HG03457 (cell line): Measurements from ENCODE around the gene SP6.

Experiments used
- ATAC-seq: cut with Tn5 transposase; IDR thresholded peaks from one replicate; pipeline ENCODE4 v1.9.1; 2021; ENCODE audit warnings: moderate number of reproducible peaks; ENCODE audit not compliant: unreplicated experiment

Gene SP6

DNA sequence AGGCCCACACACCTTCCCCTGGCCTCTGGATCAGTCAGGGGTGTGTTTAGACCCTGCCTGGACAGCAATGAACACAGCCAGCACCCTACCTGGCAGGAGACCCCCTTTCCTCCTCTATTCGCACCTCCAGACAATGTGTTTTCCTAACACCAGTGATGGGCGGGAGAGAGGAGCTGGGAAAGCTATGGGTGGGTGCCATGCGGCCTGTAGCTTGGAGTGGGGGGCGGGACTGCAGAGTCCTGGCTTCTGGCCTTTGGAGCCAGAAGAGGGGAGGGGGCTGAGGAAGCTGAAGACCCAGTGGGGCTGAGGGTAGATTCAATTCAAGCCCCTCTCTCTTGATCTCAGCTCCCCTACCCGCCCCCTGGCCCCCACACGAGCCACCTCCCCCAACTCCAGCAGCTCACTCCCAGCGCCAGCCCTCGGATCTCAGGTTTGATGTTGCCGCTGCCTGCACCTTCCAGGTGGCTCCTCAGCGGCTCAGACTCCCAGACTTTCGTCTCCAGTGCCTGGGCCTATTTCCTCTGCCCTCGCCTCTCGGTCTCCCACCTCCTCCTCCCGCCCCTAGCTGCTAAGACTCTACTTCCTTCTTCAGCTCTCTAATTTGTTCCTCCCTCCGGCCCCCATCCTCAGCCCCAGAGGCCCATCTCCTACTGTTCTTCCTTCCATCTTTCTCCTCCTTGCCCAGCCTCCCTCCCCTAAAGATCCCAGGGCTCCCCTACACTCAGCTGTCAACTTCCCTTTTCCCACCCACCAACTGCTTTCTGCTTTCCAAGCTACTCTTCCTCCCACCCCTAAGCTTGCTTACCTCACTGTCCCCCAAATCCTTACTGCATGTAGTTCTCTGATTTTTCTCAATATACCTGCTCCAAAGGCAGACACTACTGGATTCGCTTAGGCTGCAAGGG is 6.8 kb upstream of the SP6 start:
- no peak for ATAC-seq

DNA sequence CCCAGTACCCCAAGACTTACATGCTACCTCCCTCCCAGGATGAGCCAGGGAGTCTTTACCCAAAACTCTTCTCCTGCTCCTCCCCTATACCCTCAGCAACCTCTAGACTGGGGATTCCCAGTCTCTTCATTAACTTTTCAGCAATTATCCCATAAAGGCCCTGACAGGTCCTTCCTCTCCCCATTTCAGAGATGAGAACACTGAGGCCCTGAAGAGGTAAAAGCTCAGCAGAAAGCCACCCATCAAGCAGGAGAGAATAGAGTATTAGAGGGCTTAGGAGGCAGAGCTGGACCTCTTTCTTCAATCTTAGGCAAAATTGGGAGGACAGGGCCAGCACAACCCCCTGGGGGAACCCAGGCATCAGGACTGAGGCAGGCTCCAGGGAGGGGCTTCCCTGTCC is 5.9 kb upstream of the SP6 start:
- no peak for ATAC-seq

DNA sequence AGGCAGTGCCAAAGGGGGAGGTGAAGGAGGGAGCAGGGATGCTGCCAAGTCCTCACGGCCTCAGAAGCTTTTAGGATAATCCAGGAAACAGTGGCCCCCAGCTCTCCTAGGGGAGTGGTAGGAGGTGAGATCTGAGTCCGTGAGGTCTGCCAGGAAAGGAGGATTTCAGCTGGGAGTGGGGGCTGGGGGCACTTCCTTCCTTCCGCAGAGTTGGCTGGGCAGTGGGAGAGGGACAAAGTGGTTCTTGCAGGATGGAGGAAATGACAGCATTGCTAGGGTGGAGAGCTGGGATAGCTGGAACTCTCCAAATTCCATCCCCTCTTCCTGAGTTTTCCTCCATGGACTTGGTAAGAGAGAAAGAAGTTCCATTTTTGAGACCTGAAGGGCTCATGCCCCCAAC is 4.8 kb upstream of the SP6 start:
- ATAC-seq = no peak

DNA sequence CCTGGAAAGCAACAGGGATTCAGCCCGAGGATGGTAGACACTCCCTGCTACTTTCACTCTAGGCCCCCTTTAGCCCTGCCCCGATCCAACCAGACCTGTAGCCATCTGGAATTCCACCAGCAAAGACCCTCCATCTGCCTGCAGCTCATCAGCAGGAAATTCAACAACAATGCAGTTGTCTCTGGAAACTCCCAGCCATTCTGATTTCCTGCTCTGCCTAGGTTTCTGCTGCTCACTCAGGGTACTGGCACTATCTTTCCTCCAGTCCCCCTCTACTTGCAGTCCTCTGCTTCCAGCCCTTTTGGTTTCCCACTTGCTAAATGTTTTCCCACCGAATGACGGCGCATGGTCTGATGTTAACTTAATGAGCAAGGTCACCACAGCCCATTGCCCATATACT is 2.7 kb upstream of the SP6 start:
- no peak for ATAC-seq

DNA sequence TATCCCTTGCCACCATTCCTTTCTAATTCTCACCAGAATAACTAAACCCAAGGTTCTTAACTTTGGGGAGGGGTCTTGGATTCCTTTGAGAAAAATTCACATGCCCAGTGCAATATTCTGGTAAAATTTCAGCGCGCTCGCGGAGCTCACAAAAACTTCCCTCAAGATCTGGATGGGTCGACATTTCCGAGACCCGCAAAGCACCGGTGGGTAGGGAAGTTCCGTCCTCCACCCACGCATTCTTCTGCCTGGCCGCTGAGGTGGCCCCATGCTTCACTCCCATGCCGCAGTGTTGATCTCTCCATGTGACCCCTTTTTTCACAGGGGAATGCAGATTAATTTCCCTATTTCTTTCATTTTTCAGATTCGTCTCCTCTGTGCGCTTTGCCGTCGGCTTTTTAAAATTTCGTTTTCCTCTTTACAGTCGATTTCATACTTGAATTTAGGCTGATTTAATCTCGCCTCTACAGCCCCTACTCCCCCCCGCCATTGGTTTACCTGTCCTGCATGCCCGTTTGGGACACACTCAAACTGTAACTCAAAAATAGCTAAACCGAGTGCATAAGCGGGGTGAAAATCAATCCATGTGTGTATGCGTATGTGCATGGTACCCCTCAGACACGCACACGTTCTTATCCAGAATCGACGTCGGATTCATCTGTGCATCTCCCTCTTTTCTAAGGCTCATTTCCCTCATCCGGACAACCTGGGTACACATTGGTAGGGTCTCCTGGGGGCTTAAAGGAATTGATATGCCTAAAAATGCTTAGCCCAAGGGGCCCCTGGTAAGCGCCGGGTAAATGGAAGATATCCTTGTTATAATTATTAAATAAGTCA is 1.4 kb upstream of the SP6 start:
- no peak for ATAC-seq

DNA sequence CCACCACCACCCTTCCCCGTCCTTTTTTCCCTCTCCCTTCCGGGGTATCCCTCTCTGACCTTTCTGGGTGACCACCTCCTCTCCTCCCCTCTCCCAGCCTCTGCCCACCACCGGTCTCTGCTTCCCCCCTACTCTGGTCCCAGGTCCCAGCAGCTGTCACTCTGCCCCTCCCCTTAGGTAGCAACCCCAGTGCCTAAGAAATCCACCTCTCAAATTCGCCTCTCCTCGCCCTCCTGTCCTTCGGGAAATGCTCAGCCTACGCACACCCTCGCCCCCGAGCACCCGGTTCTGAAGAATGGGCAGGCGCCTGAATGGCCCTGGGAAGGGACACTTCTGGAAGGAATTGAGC is 775 bp upstream of the SP6 start:
- no peak for ATAC-seq

DNA sequence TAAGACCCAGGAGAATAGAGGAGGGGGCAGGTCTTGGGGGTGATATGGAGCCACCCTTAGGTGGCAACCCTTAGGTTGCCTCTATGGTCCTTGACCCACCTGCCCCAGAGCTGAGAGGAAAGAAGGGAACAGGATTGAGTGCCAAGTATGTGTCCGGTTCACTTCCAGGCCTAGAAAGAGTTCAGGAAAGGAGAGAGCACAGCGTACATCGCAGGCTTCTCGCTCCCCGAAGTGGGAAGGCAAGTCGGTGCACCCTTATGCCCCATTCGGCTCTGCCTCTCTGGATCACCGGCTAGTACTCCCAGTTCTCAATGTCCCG is 631 bp downstream of the SP6 start:
- no peak for ATAC-seq

DNA sequence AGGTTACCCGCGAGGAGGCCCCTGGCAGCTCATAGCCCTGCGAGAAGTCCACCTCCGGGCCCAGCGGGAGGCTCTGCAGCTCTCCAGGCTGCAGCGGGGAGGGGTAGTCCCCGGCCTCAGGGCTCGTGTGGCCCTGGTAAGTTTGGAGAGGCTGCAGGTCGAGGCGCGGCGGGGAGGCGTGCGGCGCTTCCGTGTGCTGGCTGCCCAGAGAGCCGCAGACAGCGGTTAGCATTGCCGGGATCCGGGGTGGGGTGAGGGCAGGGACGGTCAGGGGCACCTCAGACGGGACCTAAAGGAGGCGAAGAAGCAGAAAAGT is 2.8 kb downstream of the SP6 start:
- ATAC-seq = no peak

DNA sequence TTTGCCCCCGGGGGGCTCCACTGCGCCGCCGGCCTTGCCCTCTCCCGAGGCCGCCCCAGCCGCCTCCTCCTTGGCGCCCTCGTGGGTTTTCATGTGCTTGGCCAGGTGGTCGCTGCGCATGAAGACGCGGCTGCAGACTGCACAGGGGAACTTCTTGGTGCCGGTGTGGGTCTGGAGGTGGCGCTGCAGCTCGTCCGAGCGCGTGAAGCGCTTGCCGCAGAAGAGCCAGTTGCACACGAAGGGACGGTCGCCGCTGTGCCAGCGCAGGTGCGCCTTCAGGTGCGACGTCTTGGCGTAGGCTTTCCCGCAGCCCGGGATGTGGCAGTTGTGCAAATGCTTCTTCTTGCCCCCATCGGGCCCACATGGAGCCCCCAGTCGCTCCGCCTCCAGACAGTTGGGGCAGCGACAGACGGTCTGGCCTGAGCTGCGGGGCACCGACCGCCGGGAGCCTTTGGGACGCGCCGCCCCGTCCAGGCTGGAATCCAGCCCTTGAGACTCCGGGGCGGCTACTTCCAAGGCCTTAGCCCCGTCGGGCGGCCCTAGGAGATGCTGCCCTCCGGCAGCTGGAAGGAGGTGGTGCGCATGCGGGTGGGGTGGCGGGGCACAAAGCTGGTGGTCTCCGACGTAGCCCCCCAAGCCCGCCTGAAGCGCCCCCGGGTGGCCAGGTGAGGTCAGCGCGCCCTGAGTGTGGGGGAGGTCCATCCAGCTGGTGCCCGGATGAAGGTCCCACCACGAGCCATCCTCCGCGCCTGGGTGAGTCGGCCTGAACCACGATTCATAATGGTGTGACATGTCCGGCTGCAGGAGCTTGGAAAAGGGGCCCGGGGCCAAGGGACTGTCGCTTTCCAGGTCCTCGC is 3.4 kb downstream of the SP6 start:
- no peak for ATAC-seq

DNA sequence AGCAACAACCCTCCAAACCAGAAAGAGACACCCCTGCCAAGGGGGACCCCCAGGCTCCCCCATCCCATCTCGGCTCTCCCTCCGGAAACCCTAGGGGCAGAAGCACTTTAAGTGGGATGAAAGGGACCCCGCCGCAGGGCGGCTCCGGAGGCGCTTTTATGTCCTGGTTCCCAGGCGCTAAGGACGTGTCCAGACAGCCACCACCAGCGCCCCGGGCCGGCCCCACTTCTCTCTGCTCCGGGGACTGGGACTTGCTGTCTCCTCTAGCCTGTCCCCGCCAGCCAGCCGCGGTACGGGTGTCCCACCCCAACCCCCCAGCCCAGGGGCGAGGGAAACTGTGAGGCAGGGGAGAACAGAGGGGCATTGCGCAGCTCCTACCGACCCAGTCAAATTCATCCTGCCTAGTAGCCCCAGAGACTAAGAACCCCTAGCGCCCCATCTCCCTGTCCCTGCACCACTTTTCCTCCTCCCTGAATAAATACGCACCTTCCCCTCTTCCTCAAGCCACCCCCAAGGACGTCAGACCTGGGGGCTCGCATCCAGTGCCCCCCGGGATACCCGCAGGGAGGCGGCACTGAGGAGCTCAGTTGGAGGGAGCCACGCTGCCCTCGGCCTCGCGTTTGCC is 4.1 kb downstream of the SP6 start:
- no peak for ATAC-seq

DNA sequence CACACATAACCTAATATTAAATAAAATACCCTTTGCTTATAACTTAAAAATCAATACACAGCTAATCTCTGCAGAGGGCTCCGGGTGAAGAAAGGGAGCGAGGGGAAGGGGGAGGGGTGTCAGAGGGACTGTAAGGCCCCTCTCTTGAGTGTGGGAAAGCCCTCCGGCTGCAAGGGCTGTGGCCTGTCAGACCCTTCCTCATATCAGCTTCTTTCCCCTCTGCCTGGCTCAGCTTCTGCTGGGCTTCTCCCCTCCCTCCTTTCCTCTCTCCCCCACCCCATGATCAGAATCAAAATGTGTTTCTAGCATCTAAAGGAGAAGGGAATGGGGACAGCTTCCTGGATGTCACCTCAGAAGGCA is 5.3 kb downstream of the SP6 start:
- no peak for ATAC-seq

DNA sequence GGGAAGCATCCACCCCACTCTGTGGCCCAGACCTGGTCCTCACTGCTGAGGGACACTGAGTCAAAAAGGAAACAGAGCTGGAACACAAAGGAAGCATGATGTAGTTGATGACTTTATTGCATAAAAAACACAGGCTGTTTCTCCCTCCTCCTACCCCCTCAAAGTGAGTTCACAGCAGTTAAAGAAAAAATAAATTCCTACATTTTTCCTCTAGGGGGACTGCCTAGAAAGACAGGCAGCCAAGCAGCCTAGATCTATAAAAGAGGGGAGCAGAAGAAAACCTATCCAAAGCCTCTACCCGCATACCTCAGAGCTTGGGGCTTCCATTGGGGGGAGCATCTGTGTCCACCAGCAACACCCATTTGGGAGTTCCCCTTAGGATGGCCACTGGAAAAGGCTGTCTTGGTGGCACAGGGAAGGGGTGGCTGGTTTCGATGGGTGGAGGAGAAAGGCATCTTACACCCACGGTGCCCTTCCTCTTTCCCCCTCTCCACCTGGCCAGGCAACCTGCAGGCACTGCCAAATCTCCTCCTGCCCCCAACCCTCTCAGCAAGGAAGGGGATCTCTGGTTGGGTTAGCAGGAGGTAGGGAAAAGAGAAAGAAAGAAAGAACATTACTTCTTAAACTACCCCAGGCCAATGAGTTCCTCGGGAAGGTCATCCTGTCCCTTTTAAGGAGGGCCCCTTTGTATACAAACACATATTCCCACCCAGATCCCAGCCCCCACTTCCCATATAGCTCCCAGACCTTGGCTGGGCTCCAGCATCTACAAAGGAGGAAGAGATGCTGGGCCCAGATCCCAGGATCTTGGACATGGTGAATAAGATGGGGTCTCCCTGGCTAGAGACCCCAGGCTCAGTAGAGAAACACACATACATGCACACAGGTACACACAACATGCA is 5.9 kb downstream of the SP6 start:
- no peak for ATAC-seq

DNA sequence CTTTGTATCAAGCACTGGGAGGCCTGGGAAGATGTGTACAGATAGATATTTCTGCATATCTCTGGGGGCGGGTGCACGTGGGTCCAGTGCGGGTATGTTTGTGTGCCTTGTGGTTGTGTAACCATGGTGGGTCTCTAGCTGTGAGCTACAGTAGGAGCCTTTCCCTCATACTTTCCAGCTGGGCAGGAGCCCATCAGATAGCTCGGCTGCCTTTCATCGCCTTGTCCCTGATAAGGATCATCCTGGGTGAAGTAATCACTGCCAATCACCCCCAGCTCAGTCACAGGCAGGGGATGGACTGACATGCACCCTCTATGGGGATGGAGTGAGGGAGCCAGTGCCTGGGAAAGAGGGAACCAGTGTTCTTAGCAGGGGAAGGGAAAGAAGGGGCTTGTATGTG is 6.7 kb downstream of the SP6 start:
- no peak for ATAC-seq

DNA sequence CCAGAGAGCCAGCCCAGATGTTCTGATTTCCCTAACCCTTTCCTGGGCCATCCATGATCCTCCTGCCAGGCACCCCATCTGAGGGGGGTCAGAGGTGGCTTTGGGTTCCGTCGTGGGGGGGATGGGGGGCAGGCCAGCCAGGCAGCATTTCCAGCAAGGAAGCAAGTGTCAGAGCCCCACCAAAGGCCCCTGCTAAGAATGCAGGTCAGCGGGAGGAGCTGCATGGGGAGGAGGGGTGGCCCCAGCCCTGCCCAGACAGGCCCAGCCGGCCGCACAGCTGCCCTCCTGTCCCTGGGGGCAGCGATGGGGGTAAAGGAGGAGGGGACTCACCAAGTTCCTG is 7.6 kb downstream of the SP6 start:
- no peak for ATAC-seq

DNA sequence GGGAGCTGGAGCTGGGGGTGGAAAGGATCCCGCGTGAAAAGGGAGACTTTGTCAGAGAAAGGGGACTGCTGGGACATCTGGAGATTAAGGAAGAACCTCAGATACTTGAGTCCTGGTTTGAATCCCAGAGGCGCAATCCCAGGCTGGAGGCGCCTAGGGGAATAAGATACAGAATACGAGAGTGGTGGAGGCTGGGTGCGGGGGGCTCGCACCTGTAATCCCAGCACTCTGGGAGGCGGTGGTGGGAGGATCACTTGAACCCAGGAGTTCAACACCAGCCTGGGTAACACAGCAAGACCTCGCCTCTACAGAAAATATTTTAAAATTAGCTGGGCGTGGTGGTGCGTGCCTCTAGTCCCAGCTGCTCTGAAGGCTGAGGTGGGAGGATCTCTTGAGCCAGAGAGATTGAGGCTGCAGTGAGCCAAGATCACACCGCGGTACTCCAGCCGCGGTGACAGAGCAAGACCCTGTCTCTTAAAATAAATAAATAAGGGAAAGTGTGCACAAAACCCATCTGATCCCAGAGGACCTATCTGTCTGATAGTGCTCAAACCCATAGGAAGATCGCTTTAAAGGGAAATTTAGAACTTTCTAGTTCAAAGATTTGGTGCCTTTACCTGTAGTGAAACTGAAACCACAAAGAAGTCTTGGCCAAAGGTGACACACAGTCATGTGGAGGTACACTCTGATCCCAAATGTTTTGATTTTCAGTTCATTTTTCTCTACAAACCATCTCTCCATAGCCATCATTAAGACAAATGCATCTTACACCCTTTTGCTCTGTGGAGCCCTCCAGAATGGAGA is 9.3 kb downstream of the SP6 start:
- no peak for ATAC-seq

DNA sequence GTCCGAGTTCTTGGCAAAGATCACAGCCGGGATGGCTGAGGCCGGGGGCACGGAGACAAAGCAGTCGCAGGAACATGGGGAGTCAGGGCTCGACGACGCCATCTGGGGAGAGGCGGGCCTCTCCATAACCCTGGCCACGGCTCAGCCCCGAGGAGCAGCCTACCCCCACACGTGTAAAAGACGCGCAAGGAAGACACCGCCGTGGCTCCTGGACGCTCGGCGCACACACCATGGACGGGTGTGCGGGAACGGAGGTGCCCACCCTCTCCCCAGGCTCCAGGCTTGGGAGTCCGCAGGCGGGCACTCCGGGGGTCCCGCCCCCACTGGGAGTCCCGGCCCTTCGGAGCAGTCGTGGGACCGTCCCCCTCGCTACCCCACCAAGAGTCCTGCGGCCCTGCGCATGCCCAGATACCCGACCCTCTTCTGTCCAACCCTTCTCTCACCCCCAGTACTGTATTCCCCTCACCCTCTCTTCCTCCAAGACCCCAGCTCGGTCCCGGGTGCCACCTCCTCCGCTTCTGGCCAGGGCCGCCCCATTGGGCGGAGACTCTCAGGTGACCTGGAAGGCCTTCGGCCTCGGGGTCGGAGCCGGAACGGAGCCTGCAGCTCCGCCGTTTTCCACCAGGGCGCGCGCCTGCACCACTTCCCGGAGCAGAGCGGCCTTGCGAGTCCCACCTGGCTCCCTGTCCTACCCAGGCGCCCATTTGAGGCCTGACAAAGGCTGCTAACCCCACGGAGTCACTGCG is 10.0 kb downstream of the SP6 start, which contains the start of gene SCRN2:
TSS of gene SCRN2 (minus strand) at position 532 of the 746 bp plus-strand sequence. CDS start at position 102, 430 bp downstream.
- ATAC-seq = no peak

DNA sequence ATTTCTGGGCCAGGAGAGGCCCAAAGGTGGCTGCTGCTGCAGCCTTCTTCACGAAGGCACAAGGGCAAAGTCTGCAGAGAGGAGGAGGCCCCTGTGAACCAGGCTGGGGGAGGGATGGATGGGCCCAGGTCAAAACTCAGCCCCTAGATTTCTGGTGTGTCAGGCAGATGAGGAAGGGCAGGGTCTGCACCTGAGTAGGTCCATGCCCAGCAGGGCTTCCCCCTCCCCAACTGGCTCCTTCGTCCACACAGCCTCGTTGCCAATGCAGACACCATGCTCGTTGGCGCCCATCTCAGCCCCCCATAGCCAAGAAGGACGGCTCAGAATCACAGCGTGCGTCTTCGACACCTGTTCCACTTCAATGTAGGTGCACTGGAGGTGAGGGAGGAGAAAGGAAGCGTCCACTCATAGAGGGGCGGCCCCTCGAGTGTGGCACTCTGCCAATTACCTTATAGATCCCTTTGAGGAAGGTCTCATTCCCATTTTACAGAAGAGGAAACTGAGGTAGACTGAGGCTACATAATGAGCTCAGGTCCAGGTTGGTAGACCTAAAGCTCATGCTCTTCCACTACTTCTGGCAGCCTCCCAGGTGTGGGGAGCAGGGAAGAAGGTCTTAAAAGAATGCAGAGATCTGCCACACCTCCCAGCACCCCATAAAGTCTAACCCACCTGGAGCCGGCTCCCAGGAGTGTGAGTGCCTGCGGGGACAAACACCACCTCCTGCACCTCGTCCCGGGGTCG is 10.8 kb downstream of the SP6 start:
- no peak for ATAC-seq

DNA sequence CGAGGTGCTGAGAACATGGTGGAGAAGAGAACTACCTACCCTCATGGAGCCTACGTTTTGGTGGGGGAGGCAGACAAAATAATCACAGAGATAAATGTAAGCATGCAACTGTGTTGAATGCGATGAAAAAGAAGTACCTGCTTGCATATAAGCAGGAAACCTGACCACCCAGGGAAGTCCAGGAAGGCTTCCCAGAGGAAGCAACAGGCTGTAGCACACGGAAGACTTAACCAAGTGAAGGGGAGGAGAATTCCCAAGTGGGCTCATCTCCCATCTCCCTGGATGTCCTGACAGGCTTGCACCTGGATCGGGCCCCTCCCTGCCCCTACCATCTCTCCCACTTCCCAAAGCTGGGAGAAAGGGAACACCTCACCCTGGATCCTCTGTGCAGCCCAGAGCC is 11.9 kb downstream of the SP6 start:
- ATAC-seq = no peak
